Left ventricle myocardium superior (tissue), 1 donor: ENCODE data around the gene ALDH1L2. TPM values are rescaled to one million over a fixed set of nuclear protein-coding genes. Genes with fewer than 3 reads are reported as not detected.

Experiments used
- ATAC-seq: fragments of 200-7000 bp; cut with Tn5 transposase; one replicate; pipeline ENCODE4 v1.9.1; 2020; ENCODE audit warnings: mild to moderate bottlenecking, moderate library complexity
- DNase-seq: peaks from one replicate; pipeline ENCODE4 v3.0.0-alpha.2; 2020
- intact Hi-C: fragments of 100-400 bp; cut with micrococcal nuclease; formaldehyde crosslinking; loops from one replicate; pipeline ENCODE4 v1.11.0; 2022
- total RNA-seq: library from RNA; stranded (reverse); fragmentation: NEBNext Ultra II Directional; extraction: Animal tissue kit (Norgen Biotek cat#: 25700); gene quantifications from one replicate; pipeline ENCODE4 v1.2.1, GENCODE V29; 2021
- donor health status: DM: no; HTN: yes; CAD: no; lungs with severe emphysema.

The ALDH1L2 gene
- total RNA-seq, 1 donor from 2014 or later, result 2.5 TPM

DNA sequence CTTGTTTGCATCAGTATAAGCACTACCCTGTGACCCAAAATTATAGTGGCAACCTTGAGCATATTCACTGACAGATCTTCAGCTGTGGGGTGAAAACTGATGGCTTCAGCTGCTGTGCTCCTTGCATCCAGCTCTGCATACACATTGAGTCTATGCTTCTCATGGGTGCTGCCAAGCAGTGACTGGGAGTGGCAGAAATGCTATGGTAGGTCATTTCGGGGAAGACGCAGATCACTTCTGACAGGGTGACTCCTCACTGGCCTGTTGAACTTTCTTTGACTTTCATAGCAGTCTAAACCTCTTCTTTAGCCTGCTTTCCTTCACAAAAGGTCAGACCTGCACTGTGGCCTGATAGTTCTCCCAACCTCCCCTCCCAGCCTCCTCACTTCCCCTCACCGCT lies 5.6 kb upstream of the ALDH1L2 start:
- intact Hi-C loops, result no loop called here
- ATAC-seq (no peak), DNase-seq (no peak)

GRCh38 chr12:105085501-105085900 lies 1.2 kb upstream of the ALDH1L2 start:
- ATAC-seq (no peak), DNase-seq (no peak)
- intact Hi-C loops, result no loop called here

DNA sequence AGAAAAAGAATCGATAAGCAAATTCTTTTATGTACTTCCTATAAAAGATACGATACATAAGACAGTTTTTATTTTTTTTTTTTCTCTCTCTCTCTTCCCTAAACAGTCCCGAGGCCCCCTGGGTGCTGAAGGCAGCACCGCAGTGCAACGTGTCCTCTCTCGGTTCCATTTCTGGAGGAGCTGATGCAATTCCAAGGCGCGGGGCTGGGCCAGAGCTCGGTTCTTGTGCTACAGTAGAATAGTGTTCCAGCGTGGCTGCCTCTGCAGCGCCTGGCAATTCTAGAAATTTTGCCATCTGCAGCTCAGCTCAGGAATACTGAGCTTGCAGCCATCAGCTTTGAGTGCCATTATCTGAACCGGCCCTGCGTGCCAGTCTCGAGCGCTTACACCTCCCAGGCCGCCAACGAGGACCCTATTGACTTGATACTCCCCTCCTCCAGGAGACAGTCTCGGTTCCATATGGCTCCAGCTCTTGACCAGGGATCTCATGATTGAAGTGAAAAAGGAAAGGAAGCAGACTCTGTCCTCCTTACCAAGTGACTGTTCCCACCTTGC lies 630 bp downstream of the ALDH1L2 start:
- intact Hi-C loops, result no loop called here
- peak; percentile 74 for ATAC-seq
- peak; percentile 77 for DNase-seq

DNA sequence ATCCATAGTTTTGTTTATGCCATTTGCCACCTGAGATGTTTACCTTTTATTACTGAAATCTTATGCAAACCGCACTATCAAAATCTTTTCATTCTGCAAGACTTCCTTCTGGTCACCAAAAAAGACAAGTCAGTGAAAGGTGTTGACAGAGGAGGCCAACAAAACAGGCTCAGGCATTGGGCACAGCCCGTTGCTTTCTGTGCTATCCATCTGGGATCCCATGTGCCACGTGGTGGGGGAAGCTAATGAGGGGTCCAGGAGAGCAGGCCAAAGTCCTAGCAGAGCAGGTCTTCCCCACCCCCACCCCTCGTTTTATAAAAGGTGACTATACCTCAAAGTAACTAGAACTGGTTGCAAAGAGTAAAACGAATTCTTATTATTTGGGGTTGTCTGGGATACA lies 1.2 kb downstream of the ALDH1L2 start:
- intact Hi-C loops, result no loop called here
- DNase-seq (no peak), ATAC-seq (no peak)

- intact Hi-C loops, result no loop called here
- DNase-seq, result no peak
- no peak for ATAC-seq
Measured at GRCh38 chr12:105078712-105079570, 5.3 kb downstream of the ALDH1L2 start.

DNA sequence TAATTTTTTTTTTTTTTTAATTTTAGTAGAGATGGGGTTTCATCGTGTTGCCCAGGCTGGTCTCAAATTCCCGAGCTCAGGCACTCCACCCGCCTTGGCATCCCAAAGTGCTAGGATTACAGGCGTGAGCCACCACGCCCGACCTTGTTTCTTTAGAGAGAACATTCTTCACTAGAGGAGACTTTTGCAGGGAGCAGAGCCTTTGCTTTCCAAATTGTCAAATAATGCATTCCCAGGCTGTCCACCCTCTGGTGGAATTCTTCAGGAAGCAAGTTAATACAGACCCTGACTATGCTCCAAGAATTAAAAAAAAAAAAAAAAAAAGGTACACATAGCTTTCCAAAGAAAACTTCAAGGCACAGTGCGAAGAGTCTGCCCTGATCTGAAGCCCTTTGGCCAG lies 6.8 kb downstream of the ALDH1L2 start:
- DNase-seq, result no peak
- ATAC-seq, result peak; percentile 51
- intact Hi-C loops, result no loop called here

- intact Hi-C loops, result no loop called here
- DNase-seq (no peak), ATAC-seq (no peak)
Measured at GRCh38 chr12:105076913-105077312, 7.3 kb downstream of the ALDH1L2 start.

DNA sequence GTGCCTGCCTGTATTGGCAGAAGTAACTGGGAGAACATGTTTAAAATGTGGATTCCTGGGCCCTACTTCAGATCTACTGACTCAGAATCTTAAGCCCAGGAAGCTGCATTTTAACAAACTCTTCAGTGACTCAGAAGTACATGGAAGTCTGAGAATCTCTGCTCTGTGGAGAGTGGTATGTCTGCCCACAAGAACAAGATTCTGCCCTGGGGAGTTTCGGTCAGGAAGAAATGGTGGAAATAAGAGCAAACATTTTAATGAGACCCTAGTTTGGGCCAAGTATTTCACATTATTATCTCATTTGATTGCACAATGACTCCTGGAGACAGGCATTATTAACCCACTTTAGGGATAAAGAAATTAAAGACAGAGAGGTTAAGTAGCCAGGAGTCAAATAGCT lies 8.2 kb downstream of the ALDH1L2 start:
- no peak for DNase-seq
- intact Hi-C loops, result no loop called here
- ATAC-seq, result peak; percentile 53

DNA sequence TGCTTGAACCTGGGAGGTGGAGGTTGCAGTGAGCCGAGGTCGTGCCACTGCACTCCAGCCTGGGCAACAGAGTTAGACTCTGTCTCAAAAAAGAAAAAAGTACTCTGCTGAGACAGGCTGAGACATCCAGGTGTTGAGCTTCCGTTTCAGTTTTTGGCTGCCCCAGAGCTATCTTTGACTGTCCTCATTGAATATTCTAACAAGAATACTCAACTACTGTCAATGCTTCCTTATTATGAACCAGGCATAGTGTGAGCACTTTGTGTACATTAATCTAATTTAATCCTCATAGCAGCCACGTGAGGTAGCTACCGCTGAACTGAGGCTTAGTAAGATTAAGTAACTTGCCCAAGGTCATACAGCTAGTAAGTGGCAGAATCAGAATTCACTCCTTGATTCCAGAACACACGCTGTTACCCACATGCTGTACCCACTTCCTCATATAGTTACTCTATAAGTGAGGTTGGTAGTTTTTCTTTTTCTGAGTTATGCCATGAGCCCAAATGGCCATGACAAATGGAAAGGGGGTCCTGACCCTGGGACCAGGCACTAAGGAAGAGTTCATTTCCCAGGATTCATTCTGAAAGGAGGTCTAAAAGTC lies 11.3 kb downstream of the ALDH1L2 start:
- intact Hi-C loops, result no loop called here
- DNase-seq, result no peak
- ATAC-seq, result no peak

- intact Hi-C loops, result no loop called here
- DNase-seq (no peak), ATAC-seq (no peak)
Measured at GRCh38 chr12:105071981-105072380, 12.3 kb downstream of the ALDH1L2 start.

DNA sequence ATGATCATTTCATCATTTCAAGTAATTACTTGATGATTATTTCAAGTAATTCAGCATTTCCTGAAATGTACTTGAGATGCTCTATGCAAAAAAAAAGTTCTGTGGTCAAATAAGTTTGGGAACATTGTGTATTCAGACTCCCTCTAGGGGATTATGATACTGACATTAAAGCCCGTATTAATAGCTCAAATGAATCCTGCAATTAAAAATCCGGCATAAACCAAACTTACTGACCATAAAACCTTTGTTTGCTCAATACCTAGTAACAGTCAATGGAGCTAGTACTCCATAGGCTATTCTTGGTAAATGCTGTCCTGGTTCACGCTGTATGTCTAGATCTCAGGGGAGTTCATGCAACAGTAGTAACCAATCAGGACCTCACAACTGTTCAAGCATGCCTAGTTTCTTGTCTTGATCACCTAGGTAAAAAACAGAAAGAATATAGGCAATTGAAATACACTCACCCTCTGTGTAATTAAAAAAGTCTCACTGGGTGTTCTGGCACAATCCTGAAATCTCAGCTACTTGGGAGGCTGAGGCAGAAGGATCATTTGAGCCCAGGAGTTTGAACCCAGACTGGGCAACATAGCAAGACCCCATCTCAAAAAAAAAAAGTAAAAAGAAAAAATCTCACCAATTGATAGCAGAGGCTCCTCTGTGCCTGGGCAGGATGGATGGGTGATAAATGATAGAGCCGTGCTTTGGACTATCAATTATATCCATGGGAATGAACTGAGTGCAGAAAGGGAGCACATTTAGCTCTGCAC lies 14.1 kb downstream of the ALDH1L2 start:
- DNase-seq (no peak), ATAC-seq (no peak)
- intact Hi-C loops, result no loop called here

DNA sequence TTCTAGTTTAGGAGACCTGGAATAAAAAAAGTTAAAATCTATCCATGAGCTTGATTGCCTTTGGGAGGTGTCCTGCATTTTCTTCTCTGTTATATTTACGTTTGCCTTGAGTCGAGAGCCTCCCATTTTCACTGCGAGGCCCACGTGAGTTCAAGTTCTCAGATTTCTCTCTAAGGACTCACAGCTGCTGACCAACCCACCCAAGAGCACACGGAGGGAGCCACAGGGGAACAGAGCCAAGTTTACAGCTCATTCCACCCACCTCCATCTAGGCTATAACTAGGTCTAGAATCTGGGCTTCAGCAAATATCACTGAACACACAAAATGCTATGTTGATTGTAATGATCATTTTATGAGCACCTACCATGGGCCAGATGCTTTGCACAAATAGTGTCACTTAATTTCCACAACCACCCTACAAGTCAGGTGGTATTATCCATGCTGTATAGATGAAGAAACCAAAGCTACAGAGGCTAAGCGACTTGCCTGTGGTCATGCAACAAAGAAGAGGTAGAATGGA lies 16.7 kb downstream of the ALDH1L2 start:
- ATAC-seq (no peak), DNase-seq (no peak)
- intact Hi-C loops, result no loop called here

- ATAC-seq, result no peak
- no peak for DNase-seq
- intact Hi-C loops, result no loop called here
Measured at GRCh38 chr12:105064564-105065178, 19.6 kb downstream of the ALDH1L2 start.

DNA sequence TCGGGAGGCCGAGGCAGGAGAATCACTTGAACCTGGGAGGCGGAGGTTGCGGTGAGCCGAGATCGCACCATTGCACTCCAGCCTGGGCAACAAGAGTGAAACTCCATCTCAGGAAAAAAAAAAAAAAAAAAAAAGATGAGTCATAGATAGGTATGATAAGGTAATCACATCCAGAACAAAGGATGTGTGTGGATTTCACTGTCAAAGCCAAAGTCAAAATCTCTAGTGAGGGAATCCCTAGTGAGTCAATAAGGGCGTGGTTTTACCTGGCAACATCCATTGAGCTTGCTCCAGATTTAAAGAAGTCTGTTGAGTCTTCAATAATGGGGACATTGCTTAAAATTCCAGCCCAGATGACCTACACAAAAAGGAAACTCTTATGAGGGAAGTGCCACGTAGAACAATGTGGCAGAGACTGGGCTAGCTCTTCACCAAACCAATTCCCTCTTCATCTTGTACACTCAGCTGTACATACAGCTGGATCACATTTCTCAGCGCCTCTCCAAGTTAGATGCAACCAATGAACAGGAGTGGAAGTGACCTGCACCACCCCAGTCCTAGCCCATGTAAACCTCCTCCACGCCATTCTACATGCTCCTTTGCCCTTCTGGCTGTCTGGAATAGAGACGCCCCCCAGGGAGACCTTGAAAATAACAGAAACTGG lies 23.4 kb downstream of the ALDH1L2 start:
- DNase-seq, result no peak
- intact Hi-C loops, result no loop called here
- ATAC-seq, result no peak

GRCh38 chr12:105057174-105057573 lies 27.1 kb downstream of the ALDH1L2 start:
- intact Hi-C loops, result no loop called here
- no peak for DNase-seq
- ATAC-seq, result no peak

GRCh38 chr12:105053116-105053572 lies 31.1 kb downstream of the ALDH1L2 start:
- peak; percentile 64 for DNase-seq
- intact Hi-C loops, result loop anchor here (5.0 kb wide), 1 partner anchor 671 kb away; no protein-coding TSS in a partner anchor
- ATAC-seq, result peak; percentile 61

DNA sequence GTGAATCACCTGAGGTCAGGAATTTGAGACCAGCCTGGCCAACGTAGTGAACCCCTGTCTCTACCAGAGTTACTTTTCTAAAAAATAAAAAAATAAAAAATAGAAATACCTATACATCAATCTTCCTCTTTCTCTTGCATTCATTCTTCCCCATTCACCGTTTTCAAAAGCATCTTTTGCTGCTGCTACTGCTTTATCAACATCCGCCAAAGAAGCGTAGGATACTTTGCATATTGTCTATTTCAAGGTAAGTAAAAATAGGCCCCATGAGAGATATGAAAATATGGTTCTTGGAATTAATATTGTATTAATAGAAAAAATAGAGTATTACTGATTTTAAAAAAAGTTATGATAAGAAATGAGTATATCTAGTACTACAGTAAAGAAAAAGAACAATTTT lies 32.3 kb downstream of the ALDH1L2 start:
- intact Hi-C loops, result loop anchor here (5.0 kb wide), 1 partner anchor 670 kb away; no protein-coding TSS in a partner anchor
- DNase-seq (no peak), ATAC-seq (no peak)

GRCh38 chr12:105048315-105048714 lies 35.9 kb downstream of the ALDH1L2 start:
- no peak for ATAC-seq
- intact Hi-C loops, result no loop called here

More at GRCh38 chr12:105048315-105048714, 35.9 kb downstream of the ALDH1L2 start:
- DNase-seq, result no peak
